ENCODE measurements around the gene CHRNG. TPM values are rescaled to one million over a fixed set of nuclear protein-coding genes. Genes with fewer than 3 reads are reported as not detected.

Gene CHRNG
- total RNA-seq, 1 experiment from 2014 or later, result not detected

- no TSS peak for BruUV-seq (replicated peaks)
Measured at GRCh38 chr2:232574674-232575403, 35.3 kb downstream of the CHRNG start.

DNA sequence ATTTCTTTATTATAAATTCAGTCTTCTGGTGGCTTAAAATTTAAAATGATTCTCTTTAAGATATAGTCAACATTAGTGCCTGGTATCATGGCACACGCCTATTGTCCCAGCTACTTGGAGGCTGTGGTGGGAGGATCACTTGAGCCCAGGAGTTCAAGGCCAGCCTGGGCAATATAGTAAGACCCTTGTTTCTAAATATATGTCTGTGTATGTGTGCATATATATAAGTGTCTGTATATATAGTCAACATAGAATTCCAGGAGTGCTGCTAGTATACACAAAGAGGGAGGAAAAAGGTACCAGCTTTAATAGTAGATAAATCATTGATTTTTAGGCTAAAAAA lies 35.9 kb downstream of the CHRNG start:
- TF ChIP-seq, protein P1, sequence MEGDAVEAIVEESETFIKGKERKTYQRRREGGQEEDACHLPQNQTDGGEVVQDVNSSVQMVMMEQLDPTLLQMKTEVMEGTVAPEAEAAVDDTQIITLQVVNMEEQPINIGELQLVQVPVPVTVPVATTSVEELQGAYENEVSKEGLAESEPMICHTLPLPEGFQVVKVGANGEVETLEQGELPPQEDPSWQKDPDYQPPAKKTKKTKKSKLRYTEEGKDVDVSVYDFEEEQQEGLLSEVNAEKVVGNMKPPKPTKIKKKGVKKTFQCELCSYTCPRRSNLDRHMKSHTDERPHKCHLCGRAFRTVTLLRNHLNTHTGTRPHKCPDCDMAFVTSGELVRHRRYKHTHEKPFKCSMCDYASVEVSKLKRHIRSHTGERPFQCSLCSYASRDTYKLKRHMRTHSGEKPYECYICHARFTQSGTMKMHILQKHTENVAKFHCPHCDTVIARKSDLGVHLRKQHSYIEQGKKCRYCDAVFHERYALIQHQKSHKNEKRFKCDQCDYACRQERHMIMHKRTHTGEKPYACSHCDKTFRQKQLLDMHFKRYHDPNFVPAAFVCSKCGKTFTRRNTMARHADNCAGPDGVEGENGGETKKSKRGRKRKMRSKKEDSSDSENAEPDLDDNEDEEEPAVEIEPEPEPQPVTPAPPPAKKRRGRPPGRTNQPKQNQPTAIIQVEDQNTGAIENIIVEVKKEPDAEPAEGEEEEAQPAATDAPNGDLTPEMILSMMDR (IDR thresholded peaks at IDR 0.05; ENCODE audit: insufficient read depth in 1 of 2, low read depth in 1 of 2, low read length in 1 of 2, severe bottlenecking in 1 of 2, unreplicated experiment in 1 of 2), result no peak
- no peak overlapping the region for H3K4me3 Mint-ChIP-seq (ENCODE audit: unreplicated experiment)
- H3K36me3 ChIP-seq (ENCODE audit: control insufficient read depth, insufficient read depth, low read length), result no peaks in the 10 kb centered on the region
- H3K4me3 ChIP-seq (ENCODE audit: low read depth, low read length), result no peak overlapping the region
- H3K9me3 ChIP-seq, result no peaks in the 10 kb centered on the region
- peaks cover 10% of the 10 kb centered on the region for H3K4me1 ChIP-seq
- no peaks in the 10 kb centered on the region for H3K4me1 Mint-ChIP-seq (ENCODE audit: low read depth, unreplicated experiment)
- H3K36me3 Mint-ChIP-seq (ENCODE audit: insufficient read depth, unreplicated experiment), result peaks cover 11% of the 10 kb centered on the region
- no peaks in the 10 kb centered on the region for H3K9me3 Mint-ChIP-seq (ENCODE audit: unreplicated experiment)
- no peaks in the 10 kb centered on the region for H3K27me3 Mint-ChIP-seq (ENCODE audit: insufficient read depth, unreplicated experiment)
- CTCF ChIA-PET, result no interaction called here
- intact Hi-C loops (cut with micrococcal nuclease; ENCODE audit: unreplicated experiment), result no loop called here
- no peak overlapping the region for H3K27ac Mint-ChIP-seq (ENCODE audit: unreplicated experiment)
- no TSS peak for BruUV-seq (replicated peaks)
- POLR2A ChIA-PET, result no interaction called here
- no peak for DNase-seq
- no peaks in the 10 kb centered on the region for H3K27me3 ChIP-seq (replicated peaks; ENCODE audit: control insufficient read depth, insufficient read depth, low read length)

More at GRCh38 chr2:232574674-232575403, 35.3 kb downstream of the CHRNG start:
- Histone ChIP-seq H3K27me3 (replicated peaks; ENCODE audit: control insufficient read depth, insufficient read depth, low read length) (no peaks in the 10 kb centered on the region), H3K4me3 (ENCODE audit: low read depth, low read length) (no peak overlapping the region), H3K9me3 (no peaks in the 10 kb centered on the region), H3K4me1 (peaks cover 10% of the 10 kb centered on the region), H3K36me3 (ENCODE audit: control insufficient read depth, insufficient read depth, low read length) (no peaks in the 10 kb centered on the region)
- Mint-ChIP-seq H3K27me3 (ENCODE audit: insufficient read depth, unreplicated experiment) (no peaks in the 10 kb centered on the region), H3K27ac (ENCODE audit: unreplicated experiment) (no peak overlapping the region), H3K9me3 (ENCODE audit: unreplicated experiment) (no peaks in the 10 kb centered on the region), H3K36me3 (ENCODE audit: insufficient read depth, unreplicated experiment) (peaks cover 11% of the 10 kb centered on the region), H3K4me1 (ENCODE audit: low read depth, unreplicated experiment) (no peaks in the 10 kb centered on the region), H3K4me3 (ENCODE audit: unreplicated experiment) (no peak overlapping the region)
- TF ChIP-seq, protein P1 (IDR thresholded peaks at IDR 0.05; ENCODE audit: insufficient read depth in 1 of 2, low read depth in 1 of 2, low read length in 1 of 2, severe bottlenecking in 1 of 2, unreplicated experiment in 1 of 2), result no peak
- CTCF ChIA-PET, result no interaction called here
- POLR2A ChIA-PET, result no interaction called here
- no peak for DNase-seq
- intact Hi-C loops (cut with micrococcal nuclease; ENCODE audit: unreplicated experiment), result no loop called here

GRCh38 chr2:232576995-232577394 lies 37.5 kb downstream of the CHRNG start:
- Histone ChIP-seq H3K4me1 (peaks cover 10% of the 10 kb centered on the region), H3K9me3 (no peaks in the 10 kb centered on the region), H3K4me3 (ENCODE audit: low read depth, low read length) (no peak overlapping the region), H3K36me3 (ENCODE audit: control insufficient read depth, insufficient read depth, low read length) (no peaks in the 10 kb centered on the region; the same call in 1 of the 2 replicates), H3K27me3 (replicated peaks; ENCODE audit: control insufficient read depth, insufficient read depth, low read length) (no peaks in the 10 kb centered on the region)
- no peak for DNase-seq
- no peaks in the 10 kb centered on the region for H3K9me3 Mint-ChIP-seq (ENCODE audit: unreplicated experiment)
- intact Hi-C loops (cut with micrococcal nuclease; ENCODE audit: unreplicated experiment), result no loop called here
- TF ChIP-seq, protein P1 (IDR thresholded peaks at IDR 0.05; ENCODE audit: insufficient read depth in 1 of 2, low read depth in 1 of 2, low read length in 1 of 2, severe bottlenecking in 1 of 2, unreplicated experiment in 1 of 2), result no peak
- BruUV-seq (replicated peaks), result no TSS peak
- H3K27me3 Mint-ChIP-seq (ENCODE audit: insufficient read depth, unreplicated experiment), result no peaks in the 10 kb centered on the region
- ChIA-PET CTCF (no interaction called here), POLR2A (no interaction called here)
- no peaks in the 10 kb centered on the region for H3K4me1 Mint-ChIP-seq (ENCODE audit: low read depth, unreplicated experiment)
- H3K36me3 Mint-ChIP-seq (ENCODE audit: insufficient read depth, unreplicated experiment), result peaks cover 16% of the 10 kb centered on the region
- no peak overlapping the region for H3K27ac Mint-ChIP-seq (ENCODE audit: unreplicated experiment)
- no peak overlapping the region for H3K4me3 Mint-ChIP-seq (ENCODE audit: unreplicated experiment)
